NB4 (cell line): ENCODE data around the gene CAMTA1.

Experiments used
- MYC ChIP-seq: IDR thresholded peaks from 2 replicates; pipeline ENCODE4 v1.6.1; 2011; ENCODE audit warnings: low read depth, low read length
- POLR2A ChIP-seq: IDR thresholded peaks from 2 replicates; pipeline ENCODE4 v1.6.1; 2011; ENCODE audit warnings: mild to moderate bottlenecking; ENCODE audit not compliant: insufficient read length; ENCODE audit errors: extremely low read depth
- TF ChIP-seq, protein P1 (sequence below): IDR thresholded peaks from one replicate; pipeline ENCODE4 v1.5.1; 2012; ENCODE audit warnings: low read depth, low read length
- TF ChIP-seq, protein P2 (sequence below): IDR thresholded peaks from 2 replicates; pipeline ENCODE4 v1.6.1; 2011; ENCODE audit warnings: low read depth, low read length

DNA sequence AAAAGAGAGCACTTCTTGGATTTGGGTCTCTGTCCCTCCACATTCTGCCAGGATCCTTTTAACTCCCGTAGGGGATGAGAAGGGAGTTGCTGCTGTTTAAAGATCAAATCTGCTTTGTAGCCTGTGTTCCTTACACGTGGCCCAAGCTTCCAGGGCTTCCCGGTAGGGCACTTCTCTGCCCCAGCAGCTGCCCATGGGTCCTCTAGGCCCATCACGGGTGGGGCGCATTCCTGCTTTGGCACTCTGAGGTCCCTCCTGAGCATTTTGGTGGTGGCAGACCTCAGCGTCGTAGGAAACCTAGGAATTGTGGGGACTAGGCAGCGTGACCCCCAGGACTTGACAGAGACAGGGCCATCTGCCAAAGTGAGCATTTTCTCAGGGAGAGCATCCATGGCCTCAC is 565.5 kb downstream of the CAMTA1 start:
- TF ChIP-seq, protein P1, sequence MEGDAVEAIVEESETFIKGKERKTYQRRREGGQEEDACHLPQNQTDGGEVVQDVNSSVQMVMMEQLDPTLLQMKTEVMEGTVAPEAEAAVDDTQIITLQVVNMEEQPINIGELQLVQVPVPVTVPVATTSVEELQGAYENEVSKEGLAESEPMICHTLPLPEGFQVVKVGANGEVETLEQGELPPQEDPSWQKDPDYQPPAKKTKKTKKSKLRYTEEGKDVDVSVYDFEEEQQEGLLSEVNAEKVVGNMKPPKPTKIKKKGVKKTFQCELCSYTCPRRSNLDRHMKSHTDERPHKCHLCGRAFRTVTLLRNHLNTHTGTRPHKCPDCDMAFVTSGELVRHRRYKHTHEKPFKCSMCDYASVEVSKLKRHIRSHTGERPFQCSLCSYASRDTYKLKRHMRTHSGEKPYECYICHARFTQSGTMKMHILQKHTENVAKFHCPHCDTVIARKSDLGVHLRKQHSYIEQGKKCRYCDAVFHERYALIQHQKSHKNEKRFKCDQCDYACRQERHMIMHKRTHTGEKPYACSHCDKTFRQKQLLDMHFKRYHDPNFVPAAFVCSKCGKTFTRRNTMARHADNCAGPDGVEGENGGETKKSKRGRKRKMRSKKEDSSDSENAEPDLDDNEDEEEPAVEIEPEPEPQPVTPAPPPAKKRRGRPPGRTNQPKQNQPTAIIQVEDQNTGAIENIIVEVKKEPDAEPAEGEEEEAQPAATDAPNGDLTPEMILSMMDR = no peak
- TF ChIP-seq, protein P2, sequence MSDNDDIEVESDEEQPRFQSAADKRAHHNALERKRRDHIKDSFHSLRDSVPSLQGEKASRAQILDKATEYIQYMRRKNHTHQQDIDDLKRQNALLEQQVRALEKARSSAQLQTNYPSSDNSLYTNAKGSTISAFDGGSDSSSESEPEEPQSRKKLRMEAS = no peak
- no peak for TF ChIP-seq POLR2A
- TF ChIP-seq MYC = no peak
